ENCODE data around the gene ZNF519.
"Not testable (repeated sequence)": the region's sequence is repeated elsewhere in the genome, so short reads cannot be mapped to it uniquely, and the experiment has no call there.

- TF ChIP-seq CTCF, POLR2A (IDR thresholded peaks at IDR 0.05): not testable (repeated sequence)
These were observed 43.2 kb upstream of the ZNF519 start for GRCh38 chr18:14175404-14175803.
